ENCODE results near the gene KRTAP4-7.
"Not testable (repeated sequence)": the region's sequence is repeated elsewhere in the genome, so short reads cannot be mapped to it uniquely, and the experiment has no call there.

The KRTAP4-7 gene

DNA sequence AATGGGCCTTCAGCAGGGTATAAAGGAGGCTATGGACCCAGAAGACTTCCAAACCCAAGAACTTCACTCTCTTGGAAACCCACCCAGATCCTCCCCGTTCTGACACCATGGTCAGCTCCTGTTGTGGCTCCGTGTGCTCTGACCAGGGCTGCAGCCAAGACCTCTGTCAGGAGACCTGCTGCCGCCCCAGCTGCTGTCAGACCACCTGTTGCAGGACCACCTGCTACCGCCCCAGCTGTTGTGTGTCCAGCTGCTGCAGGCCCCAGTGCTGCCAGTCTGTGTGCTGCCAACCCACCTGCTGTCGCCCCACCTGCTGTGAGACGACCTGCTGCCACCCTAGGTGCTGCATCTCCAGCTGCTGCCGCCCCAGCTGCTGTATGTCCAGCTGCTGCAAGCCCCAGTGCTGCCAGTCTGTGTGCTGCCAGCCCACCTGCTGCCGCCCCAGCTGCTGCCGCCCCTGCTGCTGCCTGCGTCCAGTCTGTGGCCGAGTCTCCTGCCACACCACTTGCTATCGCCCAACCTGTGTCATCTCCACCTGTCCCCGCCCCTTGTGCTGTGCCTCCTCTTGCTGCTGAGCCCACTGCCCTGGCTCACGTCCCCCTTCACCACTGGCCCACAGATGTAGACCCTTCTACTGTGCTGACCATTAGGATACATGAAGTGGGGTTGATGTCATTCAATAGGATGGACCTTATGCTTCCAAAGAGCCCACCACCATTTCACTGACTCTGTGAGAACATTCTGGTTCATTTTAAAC is at the start of gene KRTAP4-7:
Gene KRTAP4-7, plus strand, starts transcription at position 51 of the 757 bp plus-strand sequence. Its CDS starts 57 bp downstream, at position 108.
- DNase-seq, result not testable (repeated sequence)

DNA sequence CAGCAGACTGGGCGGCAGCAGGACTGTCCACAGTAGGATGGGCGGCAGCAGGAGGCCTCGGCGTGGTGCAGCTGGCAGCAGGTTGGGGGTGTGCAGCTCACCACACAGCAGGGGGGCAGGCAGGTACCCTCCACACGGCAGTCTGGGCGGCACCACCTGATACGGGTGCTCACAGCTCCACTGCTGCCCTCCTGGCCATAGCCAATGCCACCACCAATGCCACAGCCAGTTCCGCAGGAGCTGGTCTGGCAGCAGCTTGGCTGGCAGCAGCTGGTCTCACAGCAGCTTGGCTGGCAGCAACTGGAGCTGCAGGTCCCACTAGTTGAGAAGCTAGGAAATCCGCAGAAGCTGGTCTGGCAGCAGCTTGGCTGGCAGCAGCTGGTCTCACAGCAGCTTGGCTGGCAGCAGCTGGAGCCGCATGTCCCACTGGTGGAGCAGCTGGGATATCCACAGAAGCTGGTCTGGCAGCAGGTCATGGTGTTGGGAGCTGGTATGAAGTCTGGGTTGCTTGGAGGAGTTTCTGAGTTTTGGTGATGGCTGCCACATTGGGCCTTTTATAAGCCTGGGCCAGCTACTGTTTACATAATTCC is 49.5 kb upstream of the KRTAP4-7 start, which contains the start of gene KRTAP1-3:
Gene KRTAP1-3, minus strand, starts transcription at position 529 of the 590 bp plus-strand sequence. Its CDS starts 53 bp downstream, at position 476.
- not testable (repeated sequence) for DNase-seq

DNA sequence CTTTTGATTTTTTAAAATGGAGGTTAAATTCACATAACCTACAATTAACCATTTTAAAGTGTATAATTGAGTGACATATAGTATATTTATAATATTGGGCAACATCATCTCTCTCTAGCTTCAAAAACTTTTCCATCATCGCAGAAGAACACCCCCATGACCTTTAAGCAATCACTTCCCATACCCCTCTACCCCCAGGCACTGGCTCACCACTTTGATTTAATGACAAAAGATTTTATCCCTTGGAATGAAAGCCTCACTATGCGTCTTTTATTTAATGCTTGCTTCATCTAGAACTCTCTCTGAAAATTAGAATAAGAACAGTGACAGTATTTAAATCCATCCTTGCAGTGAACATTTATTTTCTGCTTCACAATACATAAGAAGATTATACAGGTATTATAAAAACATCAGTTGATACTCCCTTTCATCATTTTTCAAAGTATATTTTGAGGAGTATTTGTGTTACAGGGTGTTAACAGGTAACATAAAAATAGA is 46.0 kb upstream of the KRTAP4-7 start:
- no peak for DNase-seq

DNA sequence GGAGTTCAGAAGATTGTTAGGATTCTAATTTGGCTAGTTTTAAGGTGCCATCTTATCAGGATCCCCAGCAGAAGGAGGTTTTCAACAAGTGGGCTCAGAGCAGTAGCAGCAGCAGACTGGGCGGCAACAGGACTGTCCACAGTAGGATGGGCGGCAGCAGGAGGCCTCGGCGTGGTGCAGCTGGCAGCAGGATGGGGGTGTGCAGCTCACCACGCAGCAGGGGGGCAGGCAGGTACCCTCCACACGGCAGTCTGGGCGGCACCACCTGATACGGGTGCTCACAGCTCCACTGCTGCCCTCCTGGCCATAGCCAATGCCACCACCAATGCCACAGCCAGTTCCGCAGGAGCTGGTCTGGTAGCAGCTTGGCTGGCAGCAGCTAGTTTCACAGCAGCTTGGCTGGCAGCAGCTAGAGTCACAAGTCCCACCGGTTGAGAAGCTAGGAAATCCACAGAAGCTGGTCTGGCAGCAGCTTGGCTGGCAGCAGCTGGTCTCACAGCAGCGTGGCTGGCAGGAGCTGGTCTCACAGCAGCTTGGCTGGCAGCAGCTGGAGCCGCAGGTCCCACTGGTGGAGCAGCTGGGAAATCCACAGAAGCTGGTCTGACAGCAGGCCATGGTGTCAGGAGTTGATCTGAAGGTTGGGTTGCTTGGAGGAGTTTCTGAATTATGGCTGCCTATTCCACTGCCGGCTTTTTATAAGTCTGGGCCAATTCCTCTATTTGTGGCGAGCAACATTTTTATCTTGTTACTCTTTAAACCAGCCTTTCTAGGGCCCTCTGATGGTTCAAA is 43.0 kb upstream of the KRTAP4-7 start, which contains the start of gene KRTAP1-1:
Gene KRTAP1-1, minus strand, starts transcription at position 668 of the 789 bp plus-strand sequence. Its CDS starts 53 bp downstream, at position 615.
- not testable (repeated sequence) for DNase-seq

DNA sequence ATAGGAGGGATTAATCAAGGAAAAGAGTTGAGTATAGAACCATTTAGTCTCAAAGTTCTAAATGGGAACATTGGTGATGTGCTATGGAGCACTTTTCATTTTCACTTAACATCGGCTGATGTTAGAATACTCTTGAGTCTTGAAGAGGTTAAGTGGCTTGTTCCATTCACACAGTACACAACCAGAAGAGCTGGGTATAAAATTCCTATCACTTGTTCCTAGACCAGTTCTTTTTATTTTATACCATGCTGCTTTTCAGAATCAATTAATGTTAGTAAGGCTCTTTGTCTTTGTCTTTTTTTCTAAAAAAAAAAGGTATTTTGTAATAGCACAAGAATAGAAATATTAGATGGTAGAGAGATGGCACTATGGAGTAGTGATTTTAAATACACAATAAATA is 41.0 kb upstream of the KRTAP4-7 start:
- no peak for DNase-seq

DNA sequence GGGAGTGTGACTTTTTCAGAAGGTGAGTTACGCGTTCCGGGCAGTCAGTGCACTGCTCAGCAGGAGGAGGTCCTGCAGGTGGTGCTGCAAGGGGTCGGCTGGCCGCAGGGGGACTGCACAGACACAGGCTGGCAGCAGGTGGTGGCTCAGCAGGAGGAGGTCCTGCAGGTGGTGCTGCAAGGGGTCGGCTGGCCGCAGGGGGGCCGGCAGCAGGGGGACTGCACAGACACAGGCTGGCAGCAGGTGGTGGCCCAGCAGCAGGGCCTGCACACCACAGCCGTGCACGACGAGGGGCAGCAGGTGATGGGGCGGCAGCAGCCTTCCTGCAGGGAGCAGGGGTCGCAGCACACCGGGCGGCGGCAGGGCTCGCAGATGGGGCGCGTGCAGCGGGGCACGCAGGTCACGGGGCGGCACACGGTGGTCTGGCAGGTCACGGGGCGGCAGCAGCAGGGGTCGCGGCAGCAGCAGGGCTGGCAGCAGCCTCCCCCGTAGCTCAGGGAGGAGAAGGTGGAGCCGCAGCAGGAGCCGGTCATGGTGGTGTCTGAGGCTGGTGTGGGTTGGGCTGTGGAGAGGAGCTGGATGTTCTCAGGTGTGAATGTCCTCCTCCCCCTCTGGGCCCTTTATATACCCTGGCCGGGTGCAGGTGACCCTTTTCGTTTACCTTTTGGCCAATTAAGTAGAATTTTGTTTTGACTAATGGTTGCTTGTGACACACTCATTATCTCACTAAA is 37.0 kb upstream of the KRTAP4-7 start, which contains the start of gene KRTAP2-1:
Gene KRTAP2-1, minus strand, starts transcription at position 582 of the 731 bp plus-strand sequence. Its CDS starts 49 bp downstream, at position 533.
- DNase-seq, result not testable (repeated sequence)

DNA sequence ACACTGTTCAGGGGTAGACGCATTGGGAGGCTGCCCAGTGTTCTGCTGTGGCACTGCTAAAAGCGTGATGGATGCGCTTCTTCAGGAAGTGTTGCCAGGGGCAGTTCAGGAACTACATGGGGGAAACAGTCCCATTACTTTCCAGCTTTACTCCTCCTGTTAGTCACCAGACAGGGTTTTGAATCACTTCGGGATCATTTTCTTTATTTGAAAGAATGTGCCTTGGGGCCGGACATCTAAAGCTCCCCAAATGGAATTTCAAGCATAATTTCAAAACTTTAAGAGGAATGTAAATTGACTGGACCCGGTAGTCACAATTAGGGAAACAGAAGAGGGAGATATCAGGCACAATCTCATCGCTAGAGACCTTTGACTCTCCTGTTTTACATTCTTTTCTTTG is 35.5 kb upstream of the KRTAP4-7 start:
- no peak for DNase-seq

DNA sequence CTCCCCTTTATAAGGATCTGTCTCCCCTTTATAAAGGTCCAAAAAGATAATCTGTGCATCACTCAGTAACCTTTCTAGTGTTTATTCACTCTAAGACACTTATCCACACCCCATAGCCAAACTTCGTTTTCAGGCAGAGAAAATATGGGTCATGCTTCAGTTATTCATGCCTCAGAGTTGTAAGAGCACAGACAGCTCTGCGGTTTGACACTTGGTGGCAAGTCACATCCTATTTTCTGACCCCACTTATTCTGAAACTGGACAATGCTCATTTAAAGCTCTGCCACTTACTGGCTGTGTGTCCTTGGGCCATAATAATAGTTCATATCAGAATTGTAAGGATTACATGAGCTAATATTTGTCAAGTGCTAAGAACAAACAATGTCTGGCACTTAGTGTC is 34.8 kb upstream of the KRTAP4-7 start:
- DNase-seq, result no peak

DNA sequence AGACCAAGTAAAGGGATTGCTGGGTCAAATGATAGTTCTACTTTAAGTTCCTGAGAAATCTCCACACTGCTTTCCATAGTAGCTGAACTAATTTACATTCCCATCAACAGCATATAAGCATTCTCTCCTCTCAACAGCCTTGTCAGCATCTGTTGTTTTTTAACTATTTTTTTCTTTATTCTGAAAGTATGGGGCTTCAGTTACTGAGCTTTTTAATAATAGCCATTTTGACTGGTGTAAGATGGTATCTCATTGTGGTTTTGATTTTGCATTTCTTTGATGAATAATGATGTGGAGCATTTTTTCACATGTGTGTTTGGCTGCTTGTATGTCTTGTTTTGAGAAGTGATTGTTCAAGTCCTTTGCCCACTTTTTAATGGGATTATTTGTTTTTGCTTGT is 31.4 kb upstream of the KRTAP4-7 start:
- DNase-seq, result no peak

DNA sequence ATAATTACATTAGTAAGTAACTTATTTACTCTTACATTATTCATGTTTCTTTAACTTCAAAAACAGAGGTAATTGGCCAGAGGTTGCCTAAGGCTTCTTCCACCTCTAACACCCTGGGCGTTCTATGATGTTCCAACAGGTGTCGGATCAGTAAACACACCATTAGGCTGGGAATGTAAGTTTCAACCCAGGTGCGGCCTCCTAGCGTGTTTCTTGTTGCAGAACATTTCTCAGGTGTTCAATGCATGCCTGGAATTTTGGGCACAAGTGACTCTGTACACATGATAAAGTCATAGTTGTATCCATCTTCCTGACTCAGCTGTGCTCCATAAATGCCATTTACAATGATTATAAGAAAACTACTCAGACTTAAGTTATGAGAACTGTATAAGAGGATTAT is 29.9 kb upstream of the KRTAP4-7 start:
- no peak for DNase-seq

DNA sequence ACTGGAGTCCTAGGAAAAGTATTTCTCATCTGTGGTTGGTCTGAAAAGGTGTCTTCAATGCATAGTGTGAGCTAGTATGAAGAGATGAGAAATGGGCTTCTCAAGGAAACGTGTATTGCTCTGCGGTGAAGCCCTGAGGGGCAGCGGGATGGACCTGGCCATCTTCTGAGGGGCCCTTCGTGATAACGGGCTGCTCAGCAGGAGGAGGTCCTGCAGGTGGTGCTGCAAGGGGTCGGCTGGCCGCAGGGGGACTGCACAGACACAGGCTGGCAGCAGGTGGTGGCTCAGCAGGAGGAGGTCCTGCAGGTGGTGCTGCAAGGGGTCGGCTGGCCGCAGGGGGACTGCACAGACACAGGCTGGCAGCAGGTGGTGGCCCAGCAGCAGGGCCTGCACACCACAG is 29.4 kb upstream of the KRTAP4-7 start:
- not testable (repeated sequence) for DNase-seq

DNA sequence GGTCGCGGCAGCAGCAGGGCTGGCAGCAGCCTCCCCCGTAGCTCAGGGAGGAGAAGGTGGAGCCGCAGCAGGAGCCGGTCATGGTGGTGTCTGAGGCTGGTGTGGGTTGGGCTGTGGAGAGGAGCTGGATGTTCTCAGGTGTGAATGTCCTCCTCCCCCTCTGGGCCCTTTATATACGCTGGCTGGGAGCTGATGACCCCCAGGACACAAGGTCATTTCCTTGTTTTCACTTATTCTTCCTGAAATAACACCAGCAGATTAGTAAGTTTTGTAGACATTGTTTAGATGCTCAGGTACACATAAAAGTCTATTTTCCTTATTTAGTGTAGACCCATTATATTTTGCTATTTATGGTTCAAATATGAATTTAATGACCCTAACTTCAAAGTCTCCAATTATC is 28.8 kb upstream of the KRTAP4-7 start, which contains the start of gene KRTAP2-2:
Gene KRTAP2-2, minus strand, starts transcription at position 101 of the 400 bp plus-strand sequence. Its CDS starts 19 bp downstream, at position 82.
- not testable (repeated sequence) for DNase-seq

DNA sequence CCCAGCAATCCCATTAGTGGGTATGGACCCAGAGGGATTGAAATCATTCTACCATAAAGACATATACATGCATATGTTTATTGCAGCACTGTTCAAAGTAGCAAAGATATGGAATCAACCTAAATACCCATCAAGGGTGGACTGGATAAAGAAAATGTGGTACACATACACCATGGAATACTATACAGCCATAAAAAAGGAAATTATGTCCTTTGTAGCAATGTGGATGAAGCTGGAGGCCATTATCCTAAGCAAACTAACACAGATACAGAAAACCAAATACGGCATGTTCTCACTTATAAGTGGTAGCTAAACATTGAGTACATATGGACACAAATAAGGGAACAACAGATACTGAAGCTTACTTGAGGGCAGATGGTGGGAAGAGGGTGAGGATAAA is 26.4 kb upstream of the KRTAP4-7 start:
- no peak for DNase-seq

DNA sequence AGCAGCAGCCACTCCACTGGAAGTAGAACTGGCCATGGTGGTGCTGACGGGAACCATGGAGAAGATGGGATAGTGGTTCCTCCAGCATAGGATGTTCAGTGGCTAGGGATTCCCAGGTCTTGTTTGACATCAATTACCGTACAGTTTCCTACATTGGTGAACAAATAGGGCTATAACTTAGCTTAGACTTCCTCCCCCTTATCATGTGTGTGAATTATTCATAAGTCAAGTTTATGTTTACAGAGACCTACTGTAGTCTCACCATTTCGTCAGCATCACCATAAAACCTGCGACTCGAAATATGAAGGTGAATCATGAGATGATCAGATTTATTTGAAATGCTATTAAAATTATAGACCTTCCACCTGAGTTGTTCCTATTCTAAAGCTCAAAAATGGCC is 25.2 kb upstream of the KRTAP4-7 start:
- DNase-seq, result no peak

DNA sequence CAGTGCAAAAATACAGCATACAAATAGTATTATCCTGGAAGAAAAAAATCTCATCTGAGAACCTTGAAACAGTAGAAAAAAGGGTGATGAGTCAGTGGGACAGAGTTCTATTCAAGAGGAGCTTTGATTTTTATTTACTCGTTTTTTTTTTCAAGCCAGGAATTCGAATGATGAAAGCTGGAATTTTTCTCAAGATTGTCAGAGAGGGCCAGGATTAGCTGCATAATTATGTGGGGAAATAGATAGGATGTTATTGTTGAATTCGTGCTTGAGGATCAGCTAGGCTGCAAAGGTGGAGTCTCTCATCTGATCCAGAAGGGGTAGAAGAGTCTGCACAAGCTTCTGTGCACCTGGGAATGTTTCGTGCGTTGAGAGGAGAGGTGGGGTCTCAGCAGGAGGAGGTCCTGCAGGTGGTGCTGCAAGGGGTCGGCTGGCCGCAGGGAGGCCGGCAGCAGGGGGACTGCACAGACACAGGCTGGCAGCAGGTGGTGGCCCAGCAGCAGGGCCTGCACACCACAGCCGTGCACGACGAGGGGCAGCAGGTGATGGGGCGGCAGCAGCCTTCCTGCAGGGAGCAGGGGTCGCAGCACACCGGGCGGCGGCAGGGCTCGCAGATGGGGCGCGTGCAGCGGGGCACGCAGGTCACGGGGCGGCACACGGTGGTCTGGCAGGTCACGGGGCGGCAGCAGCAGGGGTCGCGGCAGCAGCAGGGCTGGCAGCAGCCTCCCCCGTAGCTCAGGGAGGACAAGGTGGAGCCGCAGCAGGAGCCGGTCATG is 24.5 kb upstream of the KRTAP4-7 start:
- DNase-seq, result not testable (repeated sequence)

DNA sequence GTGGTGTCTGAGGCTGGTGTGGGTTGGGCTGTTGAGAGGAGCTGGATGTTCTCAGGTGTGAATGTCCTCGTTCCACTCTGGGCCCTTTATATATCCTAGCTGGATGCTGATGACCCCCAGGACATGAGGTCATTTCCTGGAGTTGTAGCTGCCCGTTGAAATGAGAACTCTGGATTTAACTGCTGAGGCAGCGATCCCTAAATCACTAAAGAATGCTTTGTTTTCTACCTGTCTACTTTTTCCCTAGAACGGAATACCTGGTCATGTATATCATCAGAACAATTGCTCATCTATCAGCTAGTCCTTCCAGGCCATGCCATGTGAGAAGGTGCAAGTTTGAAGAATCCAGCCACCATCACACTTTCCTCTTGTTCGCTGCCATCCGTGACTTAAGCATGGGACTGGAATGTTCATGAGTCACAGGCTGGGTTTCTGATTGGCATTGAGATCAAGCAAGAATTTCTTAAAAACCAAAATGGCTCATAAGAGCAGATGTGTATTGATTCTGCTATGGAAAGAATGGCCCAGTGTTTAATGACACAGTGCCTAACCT is 23.8 kb upstream of the KRTAP4-7 start, which contains the start of gene KRTAP2-3:
Gene KRTAP2-3, minus strand, starts transcription at position 63 of the 553 bp plus-strand sequence. CDS start 64 bp downstream, outside the sequence.
- no peak for DNase-seq

DNA sequence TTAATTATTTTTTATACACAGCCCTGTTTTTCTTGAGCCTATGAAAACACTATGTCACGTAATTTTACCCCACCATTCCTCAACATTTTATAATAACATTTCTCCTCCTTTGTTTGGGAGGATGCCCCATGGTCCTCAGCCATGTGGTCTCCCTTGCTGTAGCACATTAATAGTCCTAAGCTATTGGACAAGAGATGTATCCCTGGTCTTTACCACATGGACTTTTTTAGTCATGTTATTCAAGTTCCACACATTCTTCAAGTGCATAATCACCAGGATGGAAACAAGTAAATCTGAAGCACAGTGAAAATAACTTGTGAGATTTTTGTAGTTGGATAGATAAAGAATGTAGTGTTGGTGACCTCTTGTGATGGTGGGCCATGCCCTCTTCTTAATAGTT is 22.0 kb upstream of the KRTAP4-7 start:
- no peak for DNase-seq

DNA sequence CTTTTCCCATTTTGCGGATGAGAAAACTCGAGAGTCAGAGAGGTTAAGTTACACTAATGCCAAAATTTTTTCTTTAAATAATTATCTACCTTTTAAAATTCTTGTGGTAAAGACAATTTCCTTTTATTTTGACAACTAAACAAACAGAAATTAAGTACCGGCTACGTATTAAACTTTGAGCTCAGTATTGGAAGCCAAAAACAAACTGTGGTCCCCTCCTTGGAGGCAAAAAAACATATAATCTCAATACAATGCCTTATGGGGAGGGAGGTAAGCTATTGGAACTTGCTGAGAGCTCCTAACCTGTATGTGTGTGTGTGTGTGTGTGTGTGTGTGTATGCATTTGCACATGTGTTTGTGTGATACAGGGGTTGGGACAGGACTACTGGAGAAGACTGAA is 20.5 kb upstream of the KRTAP4-7 start:
- DNase-seq, result no peak

DNA sequence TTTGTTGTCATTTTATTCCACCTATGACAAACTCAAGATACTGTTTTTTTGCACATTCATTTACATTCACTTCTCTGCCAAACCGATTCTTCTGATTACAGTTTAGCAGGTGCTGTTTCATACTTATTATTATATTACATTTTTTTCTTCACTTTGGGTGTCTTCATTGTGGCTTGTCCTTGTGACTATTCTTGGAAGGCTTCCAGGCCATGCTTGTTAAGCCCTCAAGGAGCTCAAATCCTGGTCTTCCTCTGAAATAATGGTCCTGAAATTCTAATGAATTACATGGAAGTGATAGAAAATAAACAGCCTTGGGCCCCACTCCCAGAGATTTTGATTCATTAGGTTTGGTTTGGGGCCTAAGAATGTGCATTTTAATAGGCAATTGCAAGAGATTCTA is 19.6 kb upstream of the KRTAP4-7 start:
- DNase-seq, result no peak

DNA sequence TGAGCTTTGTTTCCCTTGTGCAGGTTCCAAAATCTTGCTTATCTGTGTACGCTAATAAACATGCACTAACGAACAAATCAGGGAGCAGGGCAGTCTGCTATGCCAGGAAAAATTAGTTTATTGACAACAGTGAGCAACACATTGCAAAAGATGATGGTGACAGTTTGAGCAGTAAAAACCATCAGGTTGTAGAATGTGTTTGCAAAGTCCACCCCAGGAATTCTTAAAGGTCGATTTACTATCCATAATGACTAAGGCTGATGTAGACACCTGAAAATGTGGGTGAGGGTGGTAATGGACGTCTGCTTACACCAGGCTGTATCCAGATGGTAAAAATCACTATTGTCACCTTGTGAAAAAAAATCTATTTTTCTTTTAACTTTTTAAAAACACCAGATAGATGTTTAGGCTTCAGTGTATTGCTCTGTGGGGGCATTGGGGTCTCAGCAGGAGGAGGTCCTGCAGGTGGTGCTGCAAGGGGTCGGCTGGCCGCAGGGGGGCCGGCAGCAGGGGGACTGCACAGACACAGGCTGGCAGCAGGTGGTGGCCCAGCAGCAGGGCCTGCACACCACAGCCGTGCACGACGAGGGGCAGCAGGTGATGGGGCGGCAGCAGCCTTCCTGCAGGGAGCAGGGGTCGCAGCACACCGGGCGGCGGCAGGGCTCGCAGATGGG is 18.8 kb upstream of the KRTAP4-7 start:
- not testable (repeated sequence) for DNase-seq

Data from KG1 (cell line).